ENCODE results near the gene GJA1.

GJA1 gene

GRCh38 chr6:121492536-121492935 lies 57.1 kb downstream of the GJA1 start:
- no peak for DNase-seq

- no peak for DNase-seq
These were observed 62.5 kb downstream of the GJA1 start for GRCh38 chr6:121497970-121498375.

- no peak for DNase-seq
These were observed 63.2 kb downstream of the GJA1 start for GRCh38 chr6:121498481-121499276.
